ENCODE data around the gene GUCY1A2.

The GUCY1A2 gene

GRCh38 chr11:106939157-106939556 lies 79.1 kb downstream of the GUCY1A2 start:
- H3K4ac ChIP-seq (ENCODE audit: low read length): no peak overlapping the region
- H3K4me3 ChIP-seq (ENCODE audit: low read length in 2 of 2): no peak overlapping the region
- H2AFZ ChIP-seq (ENCODE audit: low read length): no peak overlapping the region
- H2BK15ac ChIP-seq (ENCODE audit: low read length): no peak overlapping the region
- H2BK5ac ChIP-seq (ENCODE audit: low read length): no peak overlapping the region
- H3K14ac ChIP-seq (ENCODE audit: low read length): no peak overlapping the region
- no peaks in the 10 kb centered on the region for H3K36me3 ChIP-seq (replicated peaks in 1 of 2; ENCODE audit: control insufficient read depth in 2 of 2, insufficient read depth in 2 of 2, low read length in 2 of 2)
- H3K9me3 ChIP-seq (replicated peaks in 1 of 2; ENCODE audit: control insufficient read depth in 2 of 2, insufficient read depth in 1 of 2, low read depth in 1 of 2, low read length in 2 of 2): no peaks in the 10 kb centered on the region
- H4K91ac ChIP-seq (ENCODE audit: low read depth, low read length, poor library complexity): no peak overlapping the region
- H2BK12ac ChIP-seq (ENCODE audit: low read length): no peak overlapping the region
- no peak overlapping the region for H3K18ac ChIP-seq (ENCODE audit: low read length)
- no peak for DNase-seq (ENCODE audit: low spot score)
- H2BK120ac ChIP-seq (ENCODE audit: low read depth, low read length): no peak overlapping the region
- H3K4me2 ChIP-seq (ENCODE audit: insufficient read depth, low read length, poor library complexity, severe bottlenecking): no peak overlapping the region
- H3K23ac ChIP-seq (ENCODE audit: low read depth, low read length, poor library complexity): no peak overlapping the region
- H3K4me1 ChIP-seq (ENCODE audit: control insufficient read depth in 2 of 2, insufficient read depth in 1 of 2, low read depth in 1 of 2, low read length in 2 of 2): no peaks in the 10 kb centered on the region
- H3K27ac ChIP-seq (replicated peaks; ENCODE audit: low read length): no peak overlapping the region
- no peak overlapping the region for H4K8ac ChIP-seq (ENCODE audit: low read depth, low read length)
- H3K27me3 ChIP-seq (ENCODE audit: control insufficient read depth in 3 of 3, insufficient read depth in 3 of 3, low read depth in 1 of 3, low read length in 3 of 3): no peaks in the 10 kb centered on the region
- WGBS, 2 donors (ENCODE audit: extremely low coverage in 2 of 2, insufficient read length in 2 of 2, insufficient replicate concordance in 1 of 2): no CpG with 5 or more reads among the region's 2 CpGs
- no peaks in the 10 kb centered on the region for H3K79me1 ChIP-seq (ENCODE audit: low read depth, low read length)
- no peak overlapping the region for H3K9ac ChIP-seq (ENCODE audit: low read depth, low read length, poor library complexity)
- H2AK5ac ChIP-seq (ENCODE audit: low read depth, low read length): no peak overlapping the region

GRCh38 chr11:106937111-106937510 lies 81.2 kb downstream of the GUCY1A2 start:
- Histone ChIP-seq H3K27me3 (ENCODE audit: control insufficient read depth in 3 of 3, insufficient read depth in 3 of 3, low read depth in 1 of 3, low read length in 3 of 3) (no peaks in the 10 kb centered on the region), H3K36me3 (replicated peaks in 1 of 2; ENCODE audit: control insufficient read depth in 2 of 2, insufficient read depth in 2 of 2, low read length in 2 of 2) (no peaks in the 10 kb centered on the region), H3K18ac (ENCODE audit: low read length) (no peak overlapping the region), H2BK12ac (ENCODE audit: low read length) (no peak overlapping the region), H2AFZ (ENCODE audit: low read length) (no peak overlapping the region), H4K91ac (ENCODE audit: low read depth, low read length, poor library complexity) (no peak overlapping the region), H3K4ac (ENCODE audit: low read length) (no peak overlapping the region), H3K79me1 (ENCODE audit: low read depth, low read length) (no peaks in the 10 kb centered on the region), H3K4me2 (ENCODE audit: insufficient read depth, low read length, poor library complexity, severe bottlenecking) (no peak overlapping the region), H3K27ac (replicated peaks; ENCODE audit: low read length) (no peak overlapping the region), H2AK5ac (ENCODE audit: low read depth, low read length) (no peak overlapping the region), H3K23ac (ENCODE audit: low read depth, low read length, poor library complexity) (no peak overlapping the region), H3K9ac (ENCODE audit: low read depth, low read length, poor library complexity) (no peak overlapping the region), H3K4me1 (ENCODE audit: control insufficient read depth in 2 of 2, insufficient read depth in 1 of 2, low read depth in 1 of 2, low read length in 2 of 2) (no peaks in the 10 kb centered on the region), H3K14ac (ENCODE audit: low read length) (no peak overlapping the region), H2BK5ac (ENCODE audit: low read length) (no peak overlapping the region), H2BK15ac (ENCODE audit: low read length) (no peak overlapping the region), H3K4me3 (ENCODE audit: low read length in 2 of 2) (no peak overlapping the region), H4K8ac (ENCODE audit: low read depth, low read length) (no peak overlapping the region), H3K9me3 (replicated peaks in 1 of 2; ENCODE audit: control insufficient read depth in 2 of 2, insufficient read depth in 1 of 2, low read depth in 1 of 2, low read length in 2 of 2) (no peaks in the 10 kb centered on the region), H2BK120ac (ENCODE audit: low read depth, low read length) (no peak overlapping the region)
- WGBS, 2 donors (ENCODE audit: extremely low coverage in 2 of 2, insufficient read length in 2 of 2, insufficient replicate concordance in 1 of 2): no CpG with 5 or more reads among the region's 1 CpG
- no peak for DNase-seq (ENCODE audit: low spot score)

- Histone ChIP-seq H2AFZ (ENCODE audit: low read length) (no peak overlapping the region), H3K27me3 (ENCODE audit: control insufficient read depth in 3 of 3, insufficient read depth in 3 of 3, low read depth in 1 of 3, low read length in 3 of 3) (no peaks in the 10 kb centered on the region)
Measured at GRCh38 chr11:106925245-106925644, 93.0 kb downstream of the GUCY1A2 start.

GRCh38 chr11:106920899-106921509 lies 97.3 kb downstream of the GUCY1A2 start:
- Histone ChIP-seq H3K4me1 (ENCODE audit: control insufficient read depth in 2 of 2, insufficient read depth in 1 of 2, low read depth in 1 of 2, low read length in 2 of 2) (no peaks in the 10 kb centered on the region), H2BK120ac (ENCODE audit: low read depth, low read length) (no peak overlapping the region), H3K36me3 (replicated peaks in 1 of 2; ENCODE audit: control insufficient read depth in 2 of 2, insufficient read depth in 2 of 2, low read length in 2 of 2) (no peaks in the 10 kb centered on the region), H4K91ac (ENCODE audit: low read depth, low read length, poor library complexity) (no peak overlapping the region), H3K27ac (replicated peaks; ENCODE audit: low read length) (no peak overlapping the region), H3K4ac (ENCODE audit: low read length) (no peak overlapping the region), H4K8ac (ENCODE audit: low read depth, low read length) (no peak overlapping the region), H3K23ac (ENCODE audit: low read depth, low read length, poor library complexity) (no peak overlapping the region), H2BK15ac (ENCODE audit: low read length) (no peak overlapping the region), H2BK12ac (ENCODE audit: low read length) (no peak overlapping the region), H3K4me2 (ENCODE audit: insufficient read depth, low read length, poor library complexity, severe bottlenecking) (no peak overlapping the region), H2AFZ (ENCODE audit: low read length) (no peak overlapping the region), H3K14ac (ENCODE audit: low read length) (no peak overlapping the region), H2BK5ac (ENCODE audit: low read length) (no peak overlapping the region), H3K9me3 (replicated peaks in 1 of 2; ENCODE audit: control insufficient read depth in 2 of 2, insufficient read depth in 1 of 2, low read depth in 1 of 2, low read length in 2 of 2) (no peaks in the 10 kb centered on the region), H2AK5ac (ENCODE audit: low read depth, low read length) (no peak overlapping the region), H3K9ac (ENCODE audit: low read depth, low read length, poor library complexity) (no peak overlapping the region), H3K18ac (ENCODE audit: low read length) (no peak overlapping the region), H3K27me3 (ENCODE audit: control insufficient read depth in 3 of 3, insufficient read depth in 3 of 3, low read depth in 1 of 3, low read length in 3 of 3) (no peaks in the 10 kb centered on the region), H3K4me3 (ENCODE audit: low read length in 2 of 2) (no peak overlapping the region), H3K79me1 (ENCODE audit: low read depth, low read length) (no peaks in the 10 kb centered on the region)
- no peak for DNase-seq (ENCODE audit: low spot score)

More at GRCh38 chr11:106925245-106925644, 93.0 kb downstream of the GUCY1A2 start:
- Histone ChIP-seq H3K23ac (ENCODE audit: low read depth, low read length, poor library complexity) (no peak overlapping the region), H2BK15ac (ENCODE audit: low read length) (no peak overlapping the region), H3K4ac (ENCODE audit: low read length) (no peak overlapping the region), H3K9ac (ENCODE audit: low read depth, low read length, poor library complexity) (no peak overlapping the region), H3K4me1 (ENCODE audit: control insufficient read depth in 2 of 2, insufficient read depth in 1 of 2, low read depth in 1 of 2, low read length in 2 of 2) (no peaks in the 10 kb centered on the region), H3K79me1 (ENCODE audit: low read depth, low read length) (no peaks in the 10 kb centered on the region), H4K91ac (ENCODE audit: low read depth, low read length, poor library complexity) (no peak overlapping the region), H3K9me3 (replicated peaks in 1 of 2; ENCODE audit: control insufficient read depth in 2 of 2, insufficient read depth in 1 of 2, low read depth in 1 of 2, low read length in 2 of 2) (peaks cover 0 to 3% of the 10 kb centered on the region in 2 donors), H2BK120ac (ENCODE audit: low read depth, low read length) (no peak overlapping the region), H2BK5ac (ENCODE audit: low read length) (no peak overlapping the region), H4K8ac (ENCODE audit: low read depth, low read length) (no peak overlapping the region), H3K27ac (replicated peaks; ENCODE audit: low read length) (no peak overlapping the region), H3K36me3 (replicated peaks in 1 of 2; ENCODE audit: control insufficient read depth in 2 of 2, insufficient read depth in 2 of 2, low read length in 2 of 2) (no peaks in the 10 kb centered on the region), H2BK12ac (ENCODE audit: low read length) (no peak overlapping the region), H3K18ac (ENCODE audit: low read length) (no peak overlapping the region), H3K4me3 (ENCODE audit: low read length in 2 of 2) (no peak overlapping the region), H2AK5ac (ENCODE audit: low read depth, low read length) (no peak overlapping the region), H3K14ac (ENCODE audit: low read length) (no peak overlapping the region), H3K4me2 (ENCODE audit: insufficient read depth, low read length, poor library complexity, severe bottlenecking) (no peak overlapping the region)
- DNase-seq (ENCODE audit: low spot score): no peak
